SK-N-SH (cell line): ENCODE results near the gene ACP6.

ENCODE experiments used
- TAF1 ChIP-seq: IDR thresholded peaks from 2 replicates; pipeline ENCODE4 v1.6.1; 2012; ENCODE audit warnings: low read depth, mild to moderate bottlenecking, low read length, moderate library complexity, borderline replicate concordance
- TF ChIP-seq, protein P1 (sequence below): fragments of 200-600 bp; sonication (generic); IDR thresholded peaks from 2 replicates; pipeline ENCODE4 v1.6.1; 2017; ENCODE audit warnings: antibody characterized with exemption, mild to moderate bottlenecking, moderate library complexity

DNA sequence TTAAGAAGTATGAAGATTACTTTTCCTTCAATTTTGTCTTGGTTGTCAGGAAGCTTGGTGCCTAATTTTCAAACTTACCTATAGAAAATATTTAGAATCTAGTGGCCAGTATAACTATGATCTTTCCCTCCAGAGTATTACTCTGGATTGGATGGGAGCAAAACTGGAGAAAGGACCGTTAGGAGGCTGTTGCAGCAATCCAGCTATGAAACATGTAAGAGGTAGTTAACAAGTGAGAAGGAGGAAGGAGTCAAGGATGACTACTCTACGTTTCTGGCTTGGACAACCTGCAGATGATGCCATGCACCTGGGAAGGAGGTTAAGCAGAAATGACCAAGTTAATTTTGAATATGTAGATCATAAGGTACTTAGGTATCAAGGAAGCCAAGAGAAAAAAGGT is 3.5 kb upstream of the ACP6 start:
- TF ChIP-seq, protein P1, sequence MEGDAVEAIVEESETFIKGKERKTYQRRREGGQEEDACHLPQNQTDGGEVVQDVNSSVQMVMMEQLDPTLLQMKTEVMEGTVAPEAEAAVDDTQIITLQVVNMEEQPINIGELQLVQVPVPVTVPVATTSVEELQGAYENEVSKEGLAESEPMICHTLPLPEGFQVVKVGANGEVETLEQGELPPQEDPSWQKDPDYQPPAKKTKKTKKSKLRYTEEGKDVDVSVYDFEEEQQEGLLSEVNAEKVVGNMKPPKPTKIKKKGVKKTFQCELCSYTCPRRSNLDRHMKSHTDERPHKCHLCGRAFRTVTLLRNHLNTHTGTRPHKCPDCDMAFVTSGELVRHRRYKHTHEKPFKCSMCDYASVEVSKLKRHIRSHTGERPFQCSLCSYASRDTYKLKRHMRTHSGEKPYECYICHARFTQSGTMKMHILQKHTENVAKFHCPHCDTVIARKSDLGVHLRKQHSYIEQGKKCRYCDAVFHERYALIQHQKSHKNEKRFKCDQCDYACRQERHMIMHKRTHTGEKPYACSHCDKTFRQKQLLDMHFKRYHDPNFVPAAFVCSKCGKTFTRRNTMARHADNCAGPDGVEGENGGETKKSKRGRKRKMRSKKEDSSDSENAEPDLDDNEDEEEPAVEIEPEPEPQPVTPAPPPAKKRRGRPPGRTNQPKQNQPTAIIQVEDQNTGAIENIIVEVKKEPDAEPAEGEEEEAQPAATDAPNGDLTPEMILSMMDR: no peak
- TF ChIP-seq TAF1: no peak
